Measurements from ENCODE around the gene ANKS1B. TPM values are rescaled to one million over a fixed set of nuclear protein-coding genes. Genes with fewer than 3 reads are reported as not detected.

The ANKS1B gene
- total and polyA plus RNA-seq, 10 of the 15 experiments (the other 5 are each of a cell fraction or from before 2014, with no cell fraction given): 0.16 to 1.3 (median 0.82) TPM; not detected in 7

GRCh38 chr12:98696036-98696646, 1288.6 kb downstream of the ANKS1B start (continued):
- TF ChIP-seq, protein P1, sequence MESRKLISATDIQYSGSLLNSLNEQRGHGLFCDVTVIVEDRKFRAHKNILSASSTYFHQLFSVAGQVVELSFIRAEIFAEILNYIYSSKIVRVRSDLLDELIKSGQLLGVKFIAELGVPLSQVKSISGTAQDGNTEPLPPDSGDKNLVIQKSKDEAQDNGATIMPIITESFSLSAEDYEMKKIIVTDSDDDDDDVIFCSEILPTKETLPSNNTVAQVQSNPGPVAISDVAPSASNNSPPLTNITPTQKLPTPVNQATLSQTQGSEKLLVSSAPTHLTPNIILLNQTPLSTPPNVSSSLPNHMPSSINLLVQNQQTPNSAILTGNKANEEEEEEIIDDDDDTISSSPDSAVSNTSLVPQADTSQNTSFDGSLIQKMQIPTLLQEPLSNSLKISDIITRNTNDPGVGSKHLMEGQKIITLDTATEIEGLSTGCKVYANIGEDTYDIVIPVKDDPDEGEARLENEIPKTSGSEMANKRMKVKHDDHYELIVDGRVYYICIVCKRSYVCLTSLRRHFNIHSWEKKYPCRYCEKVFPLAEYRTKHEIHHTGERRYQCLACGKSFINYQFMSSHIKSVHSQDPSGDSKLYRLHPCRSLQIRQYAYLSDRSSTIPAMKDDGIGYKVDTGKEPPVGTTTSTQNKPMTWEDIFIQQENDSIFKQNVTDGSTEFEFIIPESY (IDR thresholded peaks at IDR 0.05): no peak
- TF ChIP-seq BCL3 (IDR thresholded peaks at IDR 0.05; ENCODE audit: borderline replicate concordance, insufficient read depth, low read depth, low read length, poor library complexity, severe bottlenecking) (no peak), SKIL (IDR thresholded peaks at IDR 0.05; ENCODE audit: low read depth, poor library complexity, severe bottlenecking) (no peak), HDAC2 (IDR thresholded peaks at IDR 0.05) (no peak), POU2F2 (IDR thresholded peaks at IDR 0.05; ENCODE audit: borderline replicate concordance, low read depth, low read length) (no peak), RELA (IDR thresholded peaks at IDR 0.05; ENCODE audit: borderline replicate concordance, partially characterized antibody) (no peak), ATF2 (IDR thresholded peaks at IDR 0.05; ENCODE audit: low read length) (no peak), MXI1 (IDR thresholded peaks at IDR 0.05; ENCODE audit: low read depth, low read length) (no peak), NFYB (IDR thresholded peaks at IDR 0.05; ENCODE audit: insufficient read depth, low read depth, low read length) (no peak), ATF3 (IDR thresholded peaks at IDR 0.05; ENCODE audit: borderline replicate concordance, extremely low read depth, low read depth, low read length) (no peak), ZBED1 (IDR thresholded peaks at IDR 0.05; ENCODE audit: borderline replicate concordance) (no peak), RAD51 (IDR thresholded peaks at IDR 0.05) (no peak)
